Spinal cord (tissue), 10 donors: ENCODE measurements around the gene COL28A1. TPM values are rescaled to one million over a fixed set of nuclear protein-coding genes. Genes with fewer than 3 reads are reported as not detected.
"Not testable (repeated sequence)": the region's sequence is repeated elsewhere in the genome, so short reads cannot be mapped to it uniquely, and the experiment has no call there.

ENCODE experiments used
- DNase-seq, 6 donors: peaks; one replicate each; pipeline versions ENCODE4 v3.0.0 to v3.0.0-alpha.2; 2013 to 2015; ENCODE audit warnings: low spot score in 6 of 6, low read depth in 4 of 6
- H3K27ac ChIP-seq: one replicate; pipeline ENCODE4 v1.5.1; 2013; ENCODE audit warnings: low read depth, low read length, control low read depth
- H3K27me3 ChIP-seq: one replicate; pipeline ENCODE4 v1.6.1; 2013; ENCODE audit warnings: low read length; ENCODE audit not compliant: control insufficient read depth, insufficient read depth
- H3K36me3 ChIP-seq: one replicate; pipeline ENCODE4 v1.6.1; 2013; ENCODE audit warnings: low read length; ENCODE audit not compliant: control insufficient read depth, insufficient read depth
- H3K4me1 ChIP-seq: one replicate; pipeline ENCODE4 v1.6.1; 2013; ENCODE audit warnings: low read length; ENCODE audit not compliant: control insufficient read depth, insufficient read depth
- H3K4me3 ChIP-seq: one replicate; pipeline ENCODE4 v1.5.1; 2013; ENCODE audit warnings: low read depth, low read length, control low read depth
- H3K9me3 ChIP-seq: one replicate; pipeline ENCODE4 v1.6.1; 2013; ENCODE audit warnings: low read length; ENCODE audit not compliant: control insufficient read depth, insufficient read depth
- WGBS: methylation state at CpG from one replicate; pipeline ENCODE4 v1.1.5; 2013; ENCODE audit warnings: missing lambda C conversion rate; ENCODE audit not compliant: insufficient coverage; 5-methylcytosine and 5-hydroxymethylcytosine counted together
- polyA plus RNA-seq, 2 donors: library from polyadenylated mRNA; unstranded; fragments of 120-200 nt; gene quantifications; one replicate each; pipeline ENCODE4 v1.2.1, GENCODE V29; 2013; ENCODE audit not compliant: insufficient read length in 2 of 2
- total RNA-seq, 2 donors: library from RNA; depleted of rRNA in 1 of 2; stranded (reverse); fragments of 120-200 nt in 1 of 2; fragments of >200 nt in 1 of 2; gene quantifications; one replicate each; pipeline versions ENCODE4 v1.2.3 to v1.2.4, GENCODE V29; 2013 to 2014
- donor health status: healthy.

COL28A1 gene
- total and polyA plus RNA-seq, 4 donors: 6.4 to 18.3 (median 7.4) TPM

DNA sequence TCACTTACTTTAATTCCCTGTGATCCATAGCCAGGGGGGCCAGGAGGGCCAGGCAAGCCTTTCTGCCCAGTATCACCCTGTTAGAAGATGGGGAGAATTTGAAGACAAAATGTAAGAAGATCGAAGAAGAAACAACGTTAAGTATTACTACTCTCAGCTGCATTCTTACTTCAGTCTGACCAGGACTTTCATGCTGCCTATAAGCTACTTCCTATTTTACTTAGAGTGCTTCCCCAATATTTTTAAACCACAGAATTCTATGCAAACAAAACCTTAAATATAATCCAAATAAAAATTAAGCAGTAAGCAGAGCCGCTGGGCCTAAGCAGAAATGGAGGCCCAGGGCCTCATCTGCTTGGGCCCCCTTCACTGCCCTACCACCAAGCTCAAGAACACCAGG is 117.8 kb downstream of the COL28A1 start:
- no peaks in the 10 kb centered on the region for H3K9me3 ChIP-seq
- whole genome bisulfite sequencing: 100% methylated on average over 3 of the region's 3 CpGs
- no peak for DNase-seq

DNA sequence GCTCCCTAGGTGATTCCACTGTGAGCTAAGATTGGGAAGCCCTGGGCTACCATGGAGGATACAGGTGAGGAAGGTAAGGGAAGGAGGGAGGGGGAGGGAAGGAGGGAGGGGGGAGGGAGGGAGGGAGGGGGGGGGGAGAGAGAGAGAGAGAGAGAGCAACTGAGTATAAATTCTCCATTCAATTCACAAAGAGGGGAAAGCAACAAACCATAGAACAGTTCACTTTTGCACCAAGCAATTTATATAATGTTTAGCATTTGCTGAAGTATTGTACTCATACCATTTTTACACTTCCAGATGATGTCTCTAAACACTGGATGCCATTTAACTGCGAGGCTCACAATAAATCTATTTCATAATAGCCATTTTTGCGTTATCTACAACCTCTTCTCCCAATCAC is 118.3 kb downstream of the COL28A1 start:
- no peaks in the 10 kb centered on the region for H3K9me3 ChIP-seq
- H3K4me1 ChIP-seq: no peaks in the 10 kb centered on the region
- no peak for DNase-seq
- no peak overlapping the region for H3K4me3 ChIP-seq
- H3K27ac ChIP-seq: no peak overlapping the region
- H3K27me3 ChIP-seq: no peaks in the 10 kb centered on the region
- H3K36me3 ChIP-seq: no peaks in the 10 kb centered on the region
- WGBS: 71% methylated on average over 2 of the region's 2 CpGs

More for the DNA sequence above, 117.8 kb downstream of the COL28A1 start:
- no peak overlapping the region for H3K27ac ChIP-seq
- no peak overlapping the region for H3K4me3 ChIP-seq
- H3K27me3 ChIP-seq: no peaks in the 10 kb centered on the region
- H3K4me1 ChIP-seq: no peaks in the 10 kb centered on the region
- H3K36me3 ChIP-seq: no peaks in the 10 kb centered on the region

DNA sequence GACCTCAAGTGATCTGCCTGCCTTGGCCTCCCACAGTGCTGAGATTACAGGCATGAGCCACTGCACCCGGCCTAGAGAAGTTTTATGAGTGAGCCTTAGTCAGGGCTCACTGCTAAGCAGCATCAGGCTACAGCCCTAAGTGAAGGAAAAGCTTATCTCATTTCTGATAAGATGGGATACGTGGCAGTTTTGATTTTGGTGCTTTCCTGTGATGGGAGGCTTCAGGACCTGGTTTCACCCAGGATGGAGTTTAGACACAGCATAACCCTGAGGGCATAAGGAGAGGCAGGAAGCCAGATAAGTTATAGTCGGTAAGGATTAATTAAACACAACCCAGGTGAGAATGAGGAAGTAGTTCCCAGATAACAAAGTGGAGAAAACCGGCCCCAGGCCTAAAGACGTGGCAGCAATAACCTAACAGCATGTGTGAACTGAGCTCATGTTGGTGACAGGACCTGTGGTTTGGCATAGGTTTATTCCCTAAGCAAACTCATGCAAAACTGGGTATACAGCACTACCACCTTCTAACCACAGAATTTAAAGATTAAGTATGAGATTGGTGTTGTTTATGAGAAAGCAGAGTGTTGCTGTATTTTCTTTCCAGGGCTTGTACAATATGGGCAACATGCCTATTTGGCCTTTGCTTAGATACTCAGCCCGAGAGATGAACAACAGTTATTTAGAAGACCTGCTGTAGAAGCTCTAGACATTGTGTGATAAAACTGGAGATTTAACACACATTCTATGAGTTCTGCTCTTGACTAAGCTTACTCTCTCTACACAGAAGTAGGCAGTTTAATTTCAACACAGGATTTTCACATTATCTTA is 119.4 kb downstream of the COL28A1 start:
- no peaks in the 10 kb centered on the region for H3K9me3 ChIP-seq
- H3K36me3 ChIP-seq: no peaks in the 10 kb centered on the region
- no peak overlapping the region for H3K4me3 ChIP-seq
- no peaks in the 10 kb centered on the region for H3K27me3 ChIP-seq
- H3K27ac ChIP-seq: no peak overlapping the region
- DNase-seq: no peak
- WGBS: 81% methylated on average over 2 of the region's 6 CpGs
- H3K4me1 ChIP-seq: no peaks in the 10 kb centered on the region

DNA sequence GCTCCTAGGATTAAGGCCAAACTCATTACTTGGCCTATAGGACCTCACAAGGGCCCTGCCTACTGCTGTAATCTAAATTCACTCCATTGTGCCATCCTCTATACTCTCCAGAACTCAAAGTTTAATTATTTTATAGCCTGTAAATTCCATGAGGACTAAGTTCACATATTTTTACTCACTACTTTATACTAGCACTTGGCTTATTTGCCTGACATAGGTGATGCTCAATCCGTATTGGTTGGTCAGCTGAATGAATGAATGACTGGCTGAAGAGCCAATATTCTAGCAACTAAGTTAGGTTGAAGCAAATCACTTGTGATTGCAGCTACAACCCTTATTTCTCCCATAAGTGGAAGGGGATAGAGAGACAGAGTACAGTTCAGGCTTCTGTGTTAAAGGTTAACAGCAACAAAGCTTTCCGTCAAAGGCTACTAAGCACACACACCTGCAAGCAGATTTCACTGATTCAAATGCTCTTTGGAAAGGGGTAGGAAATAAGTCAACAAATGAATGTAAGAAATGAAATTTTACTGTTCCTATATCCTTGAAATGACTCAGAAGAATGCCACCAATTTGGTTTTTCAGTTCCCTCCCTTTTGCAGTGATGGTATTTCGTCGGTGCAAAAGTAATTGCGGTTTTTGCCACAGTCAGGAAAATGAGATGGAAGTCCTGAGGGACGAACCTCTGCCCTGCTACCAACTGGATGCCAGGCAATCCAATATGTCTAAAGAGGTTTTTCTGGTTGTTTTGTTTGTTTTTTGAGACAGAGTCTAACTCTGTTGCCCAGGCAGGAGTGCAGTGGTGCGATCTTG is 120.7 kb downstream of the COL28A1 start:
- H3K9me3 ChIP-seq: no peaks in the 10 kb centered on the region
- no peak overlapping the region for H3K4me3 ChIP-seq
- H3K4me1 ChIP-seq: no peaks in the 10 kb centered on the region
- WGBS: 100% methylated on average over 6 of the region's 7 CpGs
- H3K27me3 ChIP-seq: no peaks in the 10 kb centered on the region
- DNase-seq: no peak
- H3K27ac ChIP-seq: no peak overlapping the region
- no peaks in the 10 kb centered on the region for H3K36me3 ChIP-seq

DNA sequence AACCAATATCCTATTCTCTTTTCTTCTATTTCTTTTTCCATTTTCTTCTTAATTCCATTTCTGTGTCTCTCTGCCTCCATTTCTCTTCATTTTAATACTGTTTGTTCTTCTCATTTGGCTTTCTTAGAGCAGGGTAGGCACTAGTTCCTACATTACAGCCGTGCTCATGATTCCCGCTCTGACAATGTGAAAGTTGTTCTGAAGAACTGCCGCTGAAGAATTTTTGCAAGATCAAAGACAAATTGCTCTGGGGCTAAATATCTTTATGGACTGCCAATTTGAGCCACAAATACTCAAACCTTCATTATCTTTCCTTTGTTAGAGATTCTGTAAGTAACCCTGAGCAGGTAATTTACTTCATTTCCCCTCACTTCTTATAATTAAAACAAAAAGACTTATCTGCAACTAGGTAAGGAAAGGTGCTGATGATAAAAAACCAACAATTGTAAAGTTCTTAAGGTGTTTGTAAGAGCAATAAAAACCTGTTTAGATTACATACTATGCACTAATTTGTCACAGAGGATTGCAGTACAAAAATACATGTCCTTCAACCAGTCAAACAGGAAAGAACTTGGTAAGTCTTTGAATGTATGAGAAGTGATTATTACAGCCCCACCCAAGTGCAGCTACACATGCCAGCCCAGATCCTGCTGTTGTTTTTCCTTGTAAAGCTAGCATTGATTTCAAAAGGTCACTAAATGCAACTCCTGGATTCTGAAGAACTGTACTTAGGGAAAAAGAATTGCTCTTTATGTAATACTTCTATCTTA is 127.5 kb downstream of the COL28A1 start:
- no peak for DNase-seq
- H3K4me1 ChIP-seq: no peaks in the 10 kb centered on the region
- WGBS: 85% methylated on average over 2 of the region's 3 CpGs
- H3K27ac ChIP-seq: no peak overlapping the region
- H3K9me3 ChIP-seq: no peaks in the 10 kb centered on the region
- no peaks in the 10 kb centered on the region for H3K27me3 ChIP-seq
- H3K4me3 ChIP-seq: no peak overlapping the region
- H3K36me3 ChIP-seq: no peaks in the 10 kb centered on the region

DNA sequence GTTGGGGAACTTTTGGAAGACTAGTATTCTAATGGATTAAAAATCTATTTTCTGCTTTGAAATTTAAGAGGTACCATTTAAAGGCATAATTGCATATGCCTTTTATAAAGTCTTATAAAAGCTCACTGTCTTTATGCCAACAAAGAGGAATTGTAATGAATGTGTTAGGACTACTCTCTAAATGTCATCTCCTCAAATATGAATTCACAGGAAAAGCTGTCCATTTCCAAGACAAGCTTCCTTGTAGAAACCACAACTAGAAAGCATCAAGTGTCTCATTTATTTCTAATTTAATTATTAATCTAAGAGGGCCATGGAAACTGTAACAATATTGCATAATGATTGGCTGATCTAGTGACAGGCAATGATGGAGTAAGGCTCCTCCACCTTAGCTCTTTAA is 130.2 kb downstream of the COL28A1 start:
- H3K27ac ChIP-seq: no peak overlapping the region
- no peaks in the 10 kb centered on the region for H3K36me3 ChIP-seq
- no peaks in the 10 kb centered on the region for H3K27me3 ChIP-seq
- H3K4me1 ChIP-seq: no peaks in the 10 kb centered on the region
- no peaks in the 10 kb centered on the region for H3K9me3 ChIP-seq
- no peak overlapping the region for H3K4me3 ChIP-seq
- no peak for DNase-seq

DNA sequence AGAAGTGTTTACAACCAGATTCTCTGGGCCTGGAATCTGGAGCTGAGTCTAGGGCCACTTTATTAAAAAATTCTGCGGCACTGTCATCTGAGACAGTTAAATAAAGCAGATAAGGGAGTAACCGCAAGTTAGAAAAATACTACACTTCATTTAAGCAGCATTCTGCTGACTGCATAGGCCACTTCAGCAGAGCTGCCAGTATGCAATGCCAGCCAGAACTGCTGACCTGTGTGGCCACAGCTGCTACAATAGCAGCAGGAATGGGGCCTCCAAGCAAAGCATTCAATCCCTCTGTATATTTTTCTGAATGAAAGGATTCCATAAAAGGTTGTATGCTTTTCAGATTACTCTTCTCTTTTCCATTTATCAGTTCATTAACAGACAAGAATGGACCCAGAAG is 136.0 kb downstream of the COL28A1 start:
- WGBS: 100% methylated on average over 1 of the region's 2 CpGs

DNA sequence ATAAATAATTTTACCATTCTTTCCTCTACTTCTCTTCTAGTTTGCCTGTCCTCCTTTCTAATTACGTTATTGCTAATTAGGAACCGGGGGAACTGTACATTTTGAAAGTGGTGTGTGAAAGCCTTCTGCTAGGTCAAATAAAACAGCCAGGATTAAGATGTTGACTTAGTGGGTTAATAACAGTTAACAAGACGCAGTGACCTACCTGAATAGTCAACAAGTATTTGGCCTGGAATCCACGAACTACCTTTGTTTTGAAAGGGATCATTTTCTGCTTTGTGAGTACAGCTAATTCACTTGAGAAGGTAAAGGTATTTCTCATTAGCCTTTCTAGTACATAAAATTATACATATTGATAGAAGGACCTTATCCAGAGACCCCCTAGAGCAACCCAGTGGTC is 139.9 kb downstream of the COL28A1 start:
- H3K4me3 ChIP-seq: no peak overlapping the region
- H3K9me3 ChIP-seq: no peaks in the 10 kb centered on the region
- no peak overlapping the region for H3K27ac ChIP-seq
- H3K36me3 ChIP-seq: no peaks in the 10 kb centered on the region
- no peaks in the 10 kb centered on the region for H3K27me3 ChIP-seq
- 92% methylated on average over 2 of the region's 4 CpGs for WGBS
- H3K4me1 ChIP-seq: no peaks in the 10 kb centered on the region
- no peak for DNase-seq

More for the DNA sequence above, 136.0 kb downstream of the COL28A1 start:
- no peak overlapping the region for H3K4me3 ChIP-seq
- H3K4me1 ChIP-seq: no peaks in the 10 kb centered on the region
- peak in 1 of 6 donors; percentile 21 for DNase-seq
- no peak overlapping the region for H3K27ac ChIP-seq
- no peaks in the 10 kb centered on the region for H3K9me3 ChIP-seq
- H3K36me3 ChIP-seq: no peaks in the 10 kb centered on the region
- H3K27me3 ChIP-seq: no peaks in the 10 kb centered on the region

DNA sequence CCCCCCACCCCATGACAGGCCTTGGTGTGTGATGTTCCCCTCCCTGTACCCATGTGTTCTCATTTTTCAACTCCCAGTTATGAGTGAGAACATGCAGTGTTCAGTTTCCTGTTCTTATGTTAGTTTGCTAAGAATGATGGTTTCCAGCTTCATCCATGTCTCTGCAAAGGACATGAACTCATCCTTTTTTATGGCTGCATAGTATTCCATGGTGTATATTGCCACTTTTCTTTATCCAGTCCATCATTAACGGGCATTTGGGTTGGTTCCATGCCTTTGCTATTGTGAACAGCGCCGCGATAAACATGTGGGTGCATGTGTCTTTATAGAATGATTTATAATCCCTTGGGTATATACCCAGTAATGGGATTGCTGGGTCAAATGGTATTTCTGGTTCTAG is 147.5 kb downstream of the COL28A1 start:
- not testable (repeated sequence) for H3K4me1 ChIP-seq, H3K27me3 ChIP-seq, H3K36me3 ChIP-seq, H3K9me3 ChIP-seq, H3K4me3 ChIP-seq, DNase-seq, H3K27ac ChIP-seq
- no CpG with 5 or more reads among the region's 4 CpGs for WGBS
